NB4 (cell line): Measurements from ENCODE around the gene HPGD.

Experiments used
- DNase-seq: peaks from one replicate; pipeline ENCODE4 v3.0.0; 2010; ENCODE audit warnings: low read depth
- H3K4me3 ChIP-seq: one replicate; pipeline ENCODE4 v1.5.1; 2011; ENCODE audit warnings: mild to moderate bottlenecking, low read depth, low read length, moderate library complexity
- MYC ChIP-seq: IDR thresholded peaks from 2 replicates; pipeline ENCODE4 v1.6.1; 2011; ENCODE audit warnings: low read depth, low read length
- POLR2A ChIP-seq: IDR thresholded peaks from 2 replicates; pipeline ENCODE4 v1.6.1; 2011; ENCODE audit warnings: mild to moderate bottlenecking; ENCODE audit not compliant: insufficient read length; ENCODE audit errors: extremely low read depth
- TF ChIP-seq, protein P1 (sequence below): IDR thresholded peaks from 2 replicates; pipeline ENCODE4 v1.6.1; 2011; ENCODE audit warnings: low read depth, low read length
- TF ChIP-seq, protein P2 (sequence below): IDR thresholded peaks from one replicate; pipeline ENCODE4 v1.5.1; 2012; ENCODE audit warnings: low read depth, low read length

HPGD gene

DNA sequence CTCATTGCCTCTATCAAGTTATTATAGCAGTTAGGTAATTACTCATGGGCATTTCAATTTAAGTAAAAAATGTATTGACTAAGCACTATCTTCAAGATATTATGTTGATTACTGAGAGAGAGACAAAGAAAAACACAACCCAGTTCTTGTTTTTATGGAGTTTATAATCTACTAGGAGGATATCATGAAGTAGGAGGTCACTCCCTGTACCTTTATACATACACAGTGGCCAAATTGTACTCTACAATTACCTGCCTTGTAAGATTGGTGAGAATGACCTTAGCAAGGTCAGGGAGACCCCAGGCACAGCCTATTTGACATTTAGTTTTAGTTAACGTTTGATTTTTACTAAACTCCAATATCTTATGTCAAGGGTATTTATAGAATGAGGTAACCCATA is 5.5 kb downstream of the HPGD start:
- DNase-seq = no peak
- TF ChIP-seq, protein P1, sequence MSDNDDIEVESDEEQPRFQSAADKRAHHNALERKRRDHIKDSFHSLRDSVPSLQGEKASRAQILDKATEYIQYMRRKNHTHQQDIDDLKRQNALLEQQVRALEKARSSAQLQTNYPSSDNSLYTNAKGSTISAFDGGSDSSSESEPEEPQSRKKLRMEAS = no peak
- TF ChIP-seq, protein P2, sequence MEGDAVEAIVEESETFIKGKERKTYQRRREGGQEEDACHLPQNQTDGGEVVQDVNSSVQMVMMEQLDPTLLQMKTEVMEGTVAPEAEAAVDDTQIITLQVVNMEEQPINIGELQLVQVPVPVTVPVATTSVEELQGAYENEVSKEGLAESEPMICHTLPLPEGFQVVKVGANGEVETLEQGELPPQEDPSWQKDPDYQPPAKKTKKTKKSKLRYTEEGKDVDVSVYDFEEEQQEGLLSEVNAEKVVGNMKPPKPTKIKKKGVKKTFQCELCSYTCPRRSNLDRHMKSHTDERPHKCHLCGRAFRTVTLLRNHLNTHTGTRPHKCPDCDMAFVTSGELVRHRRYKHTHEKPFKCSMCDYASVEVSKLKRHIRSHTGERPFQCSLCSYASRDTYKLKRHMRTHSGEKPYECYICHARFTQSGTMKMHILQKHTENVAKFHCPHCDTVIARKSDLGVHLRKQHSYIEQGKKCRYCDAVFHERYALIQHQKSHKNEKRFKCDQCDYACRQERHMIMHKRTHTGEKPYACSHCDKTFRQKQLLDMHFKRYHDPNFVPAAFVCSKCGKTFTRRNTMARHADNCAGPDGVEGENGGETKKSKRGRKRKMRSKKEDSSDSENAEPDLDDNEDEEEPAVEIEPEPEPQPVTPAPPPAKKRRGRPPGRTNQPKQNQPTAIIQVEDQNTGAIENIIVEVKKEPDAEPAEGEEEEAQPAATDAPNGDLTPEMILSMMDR = no peak
- no peak overlapping the region for H3K4me3 ChIP-seq

DNA sequence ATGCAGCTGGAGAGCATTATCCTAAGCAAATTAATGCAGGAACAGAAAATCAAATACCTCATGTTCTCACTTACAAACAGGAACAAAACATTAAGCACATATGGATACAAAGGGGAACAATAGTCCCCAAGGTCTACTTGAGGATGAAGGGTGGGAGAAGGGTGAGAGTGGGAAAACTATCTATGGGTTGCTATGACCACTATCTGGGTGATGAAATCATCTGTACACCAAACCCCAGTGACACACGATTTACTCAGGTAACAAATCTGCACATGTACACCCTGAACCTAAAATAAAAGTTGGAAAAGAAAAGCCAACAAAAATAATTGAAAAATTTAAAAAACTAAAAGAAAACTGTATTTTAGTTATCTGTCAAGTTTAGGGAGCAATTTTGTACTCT is 5.9 kb downstream of the HPGD start:
- TF ChIP-seq POLR2A (no peak), MYC (no peak)
- TF ChIP-seq, protein P2 = no peak
- TF ChIP-seq, protein P1 = no peak

GRCh38 chr4:174512745-174513144 is 9.5 kb downstream of the HPGD start:
- TF ChIP-seq, protein P2 = no peak
- TF ChIP-seq MYC (no peak), POLR2A (no peak)
- TF ChIP-seq, protein P1 = no peak
- no peak overlapping the region for H3K4me3 ChIP-seq
- no peak for DNase-seq

More for the DNA sequence above, 5.9 kb downstream of the HPGD start:
- H3K4me3 ChIP-seq = no peak overlapping the region
- DNase-seq = no peak

GRCh38 chr4:174505892-174506291 is 16.4 kb downstream of the HPGD start:
- H3K4me3 ChIP-seq = no peak overlapping the region
- DNase-seq = no peak
- no peak for TF ChIP-seq POLR2A
- TF ChIP-seq MYC = no peak
- TF ChIP-seq, protein P2 = no peak
- TF ChIP-seq, protein P1 = no peak

DNA sequence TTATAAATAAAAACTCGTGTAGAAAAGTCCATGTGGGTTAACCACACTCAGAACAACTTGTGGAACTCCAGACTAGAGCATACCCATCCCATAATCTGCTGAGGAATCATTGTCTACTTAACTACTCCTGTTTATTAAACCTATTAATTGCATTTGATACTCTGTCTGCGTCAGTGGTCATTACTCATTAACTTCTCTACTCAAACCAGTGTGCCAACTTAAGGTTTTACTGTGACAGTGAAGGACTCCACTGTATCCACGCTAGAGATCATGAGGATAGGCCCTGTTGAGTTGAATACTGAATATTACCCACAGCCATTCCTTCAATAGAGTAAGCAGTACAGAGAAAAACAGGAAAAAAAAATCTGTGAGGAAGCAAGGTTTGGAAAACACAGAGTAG is 17.3 kb downstream of the HPGD start:
- TF ChIP-seq, protein P2 = no peak
- TF ChIP-seq, protein P1 = no peak
- no peak for TF ChIP-seq POLR2A
- TF ChIP-seq MYC = no peak
- no peak overlapping the region for H3K4me3 ChIP-seq
- DNase-seq = no peak

DNA sequence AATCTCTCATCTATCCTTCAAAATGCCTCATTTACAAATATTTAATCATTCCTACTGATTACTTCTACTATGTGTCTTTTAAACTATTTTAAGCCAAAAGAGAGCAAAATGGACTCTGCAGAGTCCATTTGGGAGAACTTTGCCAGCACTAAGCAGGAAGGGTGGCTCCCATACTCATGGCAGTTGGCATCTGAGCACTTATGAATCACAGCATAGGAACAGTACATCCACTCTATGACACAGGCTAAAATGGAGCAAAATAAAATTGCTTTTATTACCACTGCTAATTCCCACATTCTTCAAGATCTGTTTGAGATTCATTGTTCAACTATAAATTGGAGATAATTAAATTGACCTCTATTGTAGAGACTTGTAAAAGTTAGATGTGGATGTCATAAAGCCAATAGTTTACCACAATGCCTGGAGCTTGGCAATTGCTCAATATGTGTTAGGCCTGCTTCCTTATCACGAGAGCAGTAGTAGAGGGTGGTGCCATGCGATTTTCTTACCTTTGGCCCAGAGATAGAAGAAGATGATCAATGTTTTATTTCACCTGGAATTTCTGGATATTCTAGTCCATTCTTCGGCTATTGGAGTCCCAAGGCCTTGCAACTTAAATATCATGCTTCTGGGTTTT is 19.1 kb downstream of the HPGD start:
- TF ChIP-seq, protein P1 = no peak
- TF ChIP-seq, protein P2 = no peak
- no peak for TF ChIP-seq POLR2A
- TF ChIP-seq MYC = no peak
- DNase-seq = no peak
- no peak overlapping the region for H3K4me3 ChIP-seq
